GM12878 (cell line): ENCODE results near the gene DCTN4. TPM values are rescaled to one million over a fixed set of nuclear protein-coding genes. Genes with fewer than 3 reads are reported as not detected.
A peak's percentile ranks its signal among the peaks of the same experiment; 100 is the strongest.

ENCODE experiments used
- BMI1 ChIP-seq: fragments of 450-650 bp; IDR thresholded peaks from 2 replicates; pipeline ENCODE4 v1.6.1; 2016; ENCODE audit warnings: mild to moderate bottlenecking, moderate library complexity, borderline replicate concordance
- CBFB ChIP-seq: IDR thresholded peaks from 2 replicates; pipeline ENCODE4 v1.6.1; 2016; ENCODE audit warnings: antibody characterized with exemption, low read depth
- ESRRA ChIP-seq: IDR thresholded peaks from 2 replicates; pipeline ENCODE4 v1.6.1; 2012; ENCODE audit warnings: mild to moderate bottlenecking, low read length, improper control_type of control experiment
- ETV6 ChIP-seq, 2 experiments: fragments of 450-650 bp in 1 of 2; IDR thresholded peaks in 1 of 2; conservative IDR thresholded peaks in 1 of 2; 2 replicates each; pipeline ENCODE4 v1.6.1; 2014; ENCODE audit warnings: antibody characterized with exemption in 1 of 2, borderline replicate concordance in 1 of 2, low read depth in 1 of 2, mild to moderate bottlenecking in 1 of 2, moderate library complexity in 1 of 2
- KAT2A ChIP-seq: conservative IDR thresholded peaks from 2 replicates; pipeline ENCODE4 v1.6.1; 2011; ENCODE audit warnings: low read depth, low read length; ENCODE audit not compliant: control insufficient read depth
- MYC ChIP-seq: IDR thresholded peaks from 2 replicates; pipeline ENCODE4 v1.6.1; 2011; ENCODE audit warnings: mild to moderate bottlenecking, low read length, moderate library complexity, inconsistent platforms; ENCODE audit not compliant: insufficient read depth, insufficient replicate concordance, insufficient read length, severe bottlenecking
- NR2F1 ChIP-seq: fragments of 450-650 bp; conservative IDR thresholded peaks from 2 replicates; pipeline ENCODE4 v1.6.1; 2017; ENCODE audit warnings: mild to moderate bottlenecking
- POLR2AphosphoS2 ChIP-seq: IDR thresholded peaks from 2 replicates; pipeline ENCODE4 v1.6.1; 2011; ENCODE audit warnings: low read depth, mild to moderate bottlenecking, low read length, improper control_type of control experiment, moderate library complexity
- STAT3 ChIP-seq: IDR thresholded peaks from 2 replicates; pipeline ENCODE4 v1.6.1; 2011; ENCODE audit warnings: low read depth, low read length, improper control_type of control experiment
- TARDBP ChIP-seq: IDR thresholded peaks from 2 replicates; pipeline ENCODE4 v1.6.1; 2016; ENCODE audit warnings: borderline replicate concordance
- TCF3 ChIP-seq: IDR thresholded peaks from 2 replicates; pipeline ENCODE4 v1.6.1; 2012; ENCODE audit warnings: low read depth, mild to moderate bottlenecking, low read length, borderline replicate concordance; ENCODE audit not compliant: insufficient read depth
- ZNF384 ChIP-seq: IDR thresholded peaks from 2 replicates; pipeline ENCODE4 v1.6.1; 2012; ENCODE audit warnings: low read depth, mild to moderate bottlenecking, low read length, improper control_type of control experiment, borderline replicate concordance
- ZNF622 ChIP-seq: fragments of 450-650 bp; IDR thresholded peaks from 2 replicates; pipeline ENCODE4 v1.6.1; 2017; ENCODE audit warnings: mild to moderate bottlenecking, inconsistent platforms
- ZZZ3 ChIP-seq: IDR thresholded peaks from 2 replicates; pipeline ENCODE4 v1.6.1; 2011; ENCODE audit warnings: low read depth; ENCODE audit not compliant: control insufficient read depth, insufficient read length
- polyA plus RNA-seq, 11 experiments: library from polyadenylated mRNA; depleted of rRNA in 4 of 11; unstranded in 6 of 11; stranded (reverse) in 5 of 11; fragments of >200 nt; fragmentation: Nextera tagmentation in 4 of 11; fragmentation: Illumina TruSeq in 1 of 11; extraction: Ambion mirVana in 4 of 11; extraction: Trizol in 1 of 11; gene quantifications; 1 replicate in 1 of 11; 2 replicates in 10 of 11; pipeline versions ENCODE4 v1.2.1 to v1.2.3, GENCODE V29; 2011 to 2016; ENCODE audit warnings: inconsistent platforms in 2 of 11, missing spikeins in 2 of 11, low read depth in 1 of 11
- total RNA-seq, 4 experiments: library from RNA; depleted of rRNA in 3 of 4; stranded (reverse); fragments of >200 nt in 3 of 4; fragmentation: Illumina TruSeq in 1 of 4; extraction: Trizol in 1 of 4; gene quantifications; 2 replicates each; pipeline versions ENCODE4 v1.2.1 to v1.2.3, GENCODE V29; 2013 to 2021
- TF ChIP-seq, protein P1 (sequence below): IDR thresholded peaks from 2 replicates; pipeline ENCODE4 v1.6.1; 2012; ENCODE audit warnings: low read depth, low read length, improper control_type of control experiment
- TF ChIP-seq, protein P2 (sequence below): fragments of 450-650 bp; formaldehyde crosslinking; IDR thresholded peaks from 2 replicates; pipeline ENCODE4 v1.4.0; 2020; ENCODE audit warnings: mild to moderate bottlenecking, moderate library complexity
- TF ChIP-seq, protein P3 (sequence below): IDR thresholded peaks from 2 replicates; pipeline ENCODE4 v1.6.1; 2012; ENCODE audit warnings: low read depth, low read length, improper control_type of control experiment
- TF ChIP-seq, protein P4 (sequence below): fragments of 450-650 bp; IDR thresholded peaks from 2 replicates; pipeline ENCODE4 v1.6.1; 2017; ENCODE audit warnings: antibody characterized with exemption, mild to moderate bottlenecking, moderate library complexity

The DCTN4 gene
- total and polyA plus RNA-seq, 10 of the 15 experiments (the other 5 are each of a cell fraction or from before 2014, with no cell fraction given) = 7.6 to 27.8 (median 18.0) TPM

DNA sequence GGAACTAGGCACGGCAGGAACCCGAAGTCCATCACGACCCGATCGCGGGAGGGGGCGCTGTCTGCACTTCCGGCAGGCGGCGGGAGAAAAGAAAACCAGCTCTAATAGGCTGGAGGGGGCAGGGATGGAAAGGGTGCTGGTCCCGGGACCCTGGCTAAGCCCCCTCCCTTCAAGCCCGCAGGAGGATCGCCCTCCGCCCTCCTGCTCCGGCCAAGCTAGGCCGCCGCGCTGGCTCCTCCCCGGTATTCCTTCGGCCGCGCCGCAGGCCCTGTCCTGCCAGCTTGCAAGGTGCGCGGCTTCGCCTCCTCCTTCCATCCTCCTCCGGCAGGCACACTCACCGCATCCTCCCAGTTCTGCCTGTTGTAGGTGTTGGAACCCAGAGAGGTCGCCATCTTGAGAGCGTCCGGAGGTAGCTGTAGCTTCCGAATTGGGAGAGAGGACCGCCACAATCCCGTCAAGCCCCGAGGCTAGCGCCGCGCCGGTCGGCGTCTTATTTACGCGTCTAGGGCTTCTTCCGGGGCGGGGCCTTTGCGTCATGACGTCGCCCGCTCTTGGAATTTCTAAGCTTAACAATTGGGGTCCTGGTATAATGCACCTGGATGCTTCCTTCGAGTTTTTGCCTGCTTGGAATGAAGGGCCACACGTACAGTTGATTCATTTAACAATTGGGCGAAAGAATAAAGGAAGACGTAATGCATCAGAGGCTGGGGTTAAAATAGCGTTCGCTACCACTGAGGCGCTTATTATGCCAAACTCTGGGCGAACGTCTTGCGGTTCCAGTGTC is 58.0 kb downstream of the DCTN4 start, which contains the start of gene RBM22 (continued):
- TF ChIP-seq ETV6 (conservative IDR thresholded peaks at IDR 0.05 in 1 of 2, IDR thresholded peaks at IDR 0.05 in 1 of 2; ENCODE audit: borderline replicate concordance in 1 of 2, low read depth in 1 of 2) (no peak), NR2F1 (0 out of 2 replicates have a peak, but pooled peaks have one; percentile 31), CBFB (peak; percentile 58), MYC (peak; percentile 20), STAT3 (no peak), BMI1 (no peak), TARDBP (peak; percentile 56; the same call in 1 of the 2 replicates), ZZZ3 (no peak), ZNF622 (no peak), KAT2A (no peak), ESRRA (no peak), POLR2AphosphoS2 (peak; percentile 77), ZNF384 (no peak), TCF3 (peak; percentile 33; the same call in 1 of the 2 replicates)
- TF ChIP-seq, protein P1, sequence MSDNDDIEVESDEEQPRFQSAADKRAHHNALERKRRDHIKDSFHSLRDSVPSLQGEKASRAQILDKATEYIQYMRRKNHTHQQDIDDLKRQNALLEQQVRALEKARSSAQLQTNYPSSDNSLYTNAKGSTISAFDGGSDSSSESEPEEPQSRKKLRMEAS = peak; percentile 38; the same call in 1 of the 2 replicates
- TF ChIP-seq, protein P2, sequence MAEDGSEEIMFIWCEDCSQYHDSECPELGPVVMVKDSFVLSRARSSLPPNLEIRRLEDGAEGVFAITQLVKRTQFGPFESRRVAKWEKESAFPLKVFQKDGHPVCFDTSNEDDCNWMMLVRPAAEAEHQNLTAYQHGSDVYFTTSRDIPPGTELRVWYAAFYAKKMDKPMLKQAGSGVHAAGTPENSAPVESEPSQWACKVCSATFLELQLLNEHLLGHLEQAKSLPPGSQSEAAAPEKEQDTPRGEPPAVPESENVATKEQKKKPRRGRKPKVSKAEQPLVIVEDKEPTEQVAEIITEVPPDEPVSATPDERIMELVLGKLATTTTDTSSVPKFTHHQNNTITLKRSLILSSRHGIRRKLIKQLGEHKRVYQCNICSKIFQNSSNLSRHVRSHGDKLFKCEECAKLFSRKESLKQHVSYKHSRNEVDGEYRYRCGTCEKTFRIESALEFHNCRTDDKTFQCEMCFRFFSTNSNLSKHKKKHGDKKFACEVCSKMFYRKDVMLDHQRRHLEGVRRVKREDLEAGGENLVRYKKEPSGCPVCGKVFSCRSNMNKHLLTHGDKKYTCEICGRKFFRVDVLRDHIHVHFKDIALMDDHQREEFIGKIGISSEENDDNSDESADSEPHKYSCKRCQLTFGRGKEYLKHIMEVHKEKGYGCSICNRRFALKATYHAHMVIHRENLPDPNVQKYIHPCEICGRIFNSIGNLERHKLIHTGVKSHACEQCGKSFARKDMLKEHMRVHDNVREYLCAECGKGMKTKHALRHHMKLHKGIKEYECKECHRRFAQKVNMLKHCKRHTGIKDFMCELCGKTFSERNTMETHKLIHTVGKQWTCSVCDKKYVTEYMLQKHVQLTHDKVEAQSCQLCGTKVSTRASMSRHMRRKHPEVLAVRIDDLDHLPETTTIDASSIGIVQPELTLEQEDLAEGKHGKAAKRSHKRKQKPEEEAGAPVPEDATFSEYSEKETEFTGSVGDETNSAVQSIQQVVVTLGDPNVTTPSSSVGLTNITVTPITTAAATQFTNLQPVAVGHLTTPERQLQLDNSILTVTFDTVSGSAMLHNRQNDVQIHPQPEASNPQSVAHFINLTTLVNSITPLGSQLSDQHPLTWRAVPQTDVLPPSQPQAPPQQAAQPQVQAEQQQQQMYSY = no peak
- TF ChIP-seq, protein P3, sequence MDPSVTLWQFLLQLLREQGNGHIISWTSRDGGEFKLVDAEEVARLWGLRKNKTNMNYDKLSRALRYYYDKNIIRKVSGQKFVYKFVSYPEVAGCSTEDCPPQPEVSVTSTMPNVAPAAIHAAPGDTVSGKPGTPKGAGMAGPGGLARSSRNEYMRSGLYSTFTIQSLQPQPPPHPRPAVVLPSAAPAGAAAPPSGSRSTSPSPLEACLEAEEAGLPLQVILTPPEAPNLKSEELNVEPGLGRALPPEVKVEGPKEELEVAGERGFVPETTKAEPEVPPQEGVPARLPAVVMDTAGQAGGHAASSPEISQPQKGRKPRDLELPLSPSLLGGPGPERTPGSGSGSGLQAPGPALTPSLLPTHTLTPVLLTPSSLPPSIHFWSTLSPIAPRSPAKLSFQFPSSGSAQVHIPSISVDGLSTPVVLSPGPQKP = peak; percentile 83
- TF ChIP-seq, protein P4, sequence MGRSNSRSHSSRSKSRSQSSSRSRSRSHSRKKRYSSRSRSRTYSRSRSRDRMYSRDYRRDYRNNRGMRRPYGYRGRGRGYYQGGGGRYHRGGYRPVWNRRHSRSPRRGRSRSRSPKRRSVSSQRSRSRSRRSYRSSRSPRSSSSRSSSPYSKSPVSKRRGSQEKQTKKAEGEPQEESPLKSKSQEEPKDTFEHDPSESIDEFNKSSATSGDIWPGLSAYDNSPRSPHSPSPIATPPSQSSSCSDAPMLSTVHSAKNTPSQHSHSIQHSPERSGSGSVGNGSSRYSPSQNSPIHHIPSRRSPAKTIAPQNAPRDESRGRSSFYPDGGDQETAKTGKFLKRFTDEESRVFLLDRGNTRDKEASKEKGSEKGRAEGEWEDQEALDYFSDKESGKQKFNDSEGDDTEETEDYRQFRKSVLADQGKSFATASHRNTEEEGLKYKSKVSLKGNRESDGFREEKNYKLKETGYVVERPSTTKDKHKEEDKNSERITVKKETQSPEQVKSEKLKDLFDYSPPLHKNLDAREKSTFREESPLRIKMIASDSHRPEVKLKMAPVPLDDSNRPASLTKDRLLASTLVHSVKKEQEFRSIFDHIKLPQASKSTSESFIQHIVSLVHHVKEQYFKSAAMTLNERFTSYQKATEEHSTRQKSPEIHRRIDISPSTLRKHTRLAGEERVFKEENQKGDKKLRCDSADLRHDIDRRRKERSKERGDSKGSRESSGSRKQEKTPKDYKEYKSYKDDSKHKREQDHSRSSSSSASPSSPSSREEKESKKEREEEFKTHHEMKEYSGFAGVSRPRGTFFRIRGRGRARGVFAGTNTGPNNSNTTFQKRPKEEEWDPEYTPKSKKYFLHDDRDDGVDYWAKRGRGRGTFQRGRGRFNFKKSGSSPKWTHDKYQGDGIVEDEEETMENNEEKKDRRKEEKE = no peak
